Neural cell (in vitro differentiated cells): ENCODE results near the gene TAP1. TPM values are rescaled to one million over a fixed set of nuclear protein-coding genes. Genes with fewer than 3 reads are reported as not detected.

Experiments used
- H2AFZ ChIP-seq: fragments of 200-600, 300-800 bp; sonication (generic), shearing (Covaris generic); 2 replicates; pipeline ENCODE4 v1.6.0; 2014; ENCODE audit warnings: low read depth, mild to moderate bottlenecking, antibody characterized with exemption, low read length, moderate library complexity
- H3F3A ChIP-seq: fragments of 200-600 bp; shearing (Covaris generic); 2 replicates; pipeline ENCODE4 v1.6.1; 2016; ENCODE audit warnings: mild to moderate bottlenecking, moderate library complexity, mixed read lengths, antibody characterized with exemption, low read length; ENCODE audit not compliant: insufficient read depth, poor library complexity, severe bottlenecking
- H3K27ac ChIP-seq: fragments of 200-600, 300-800 bp; sonication (generic), shearing (Covaris generic); 2 replicates; pipeline ENCODE4 v1.5.1; 2014; ENCODE audit warnings: mild to moderate bottlenecking, low read length, moderate library complexity
- H3K27me3 ChIP-seq: fragments of 300-800, 200-600 bp; sonication (generic), shearing (Covaris generic); 2 replicates; pipeline ENCODE4 v1.6.0; 2014; ENCODE audit warnings: mild to moderate bottlenecking, low read depth, low read length, moderate library complexity; ENCODE audit not compliant: insufficient read depth
- H3K36me3 ChIP-seq: fragments of 300-800, 200-600 bp; sonication (generic), shearing (Covaris generic); 2 replicates; pipeline ENCODE4 v1.5.1; 2014; ENCODE audit warnings: mild to moderate bottlenecking, antibody characterized with exemption, low read length, moderate library complexity; ENCODE audit not compliant: insufficient read depth
- H3K4me2 ChIP-seq: fragments of 300-800, 200-600 bp; sonication (generic), shearing (Covaris generic); 2 replicates; pipeline ENCODE4 v1.6.0; 2014; ENCODE audit warnings: mild to moderate bottlenecking, low read length
- H3K4me3 ChIP-seq: fragments of 300-800, 200-600 bp; sonication (generic), shearing (Covaris generic); 2 replicates; pipeline ENCODE4 v1.5.1; 2014; ENCODE audit warnings: mild to moderate bottlenecking, low read length, moderate library complexity
- H3K79me2 ChIP-seq: fragments of 200-600 bp; shearing (Covaris generic); replicated peaks from 2 replicates; pipeline ENCODE4 v1.6.0; 2014; ENCODE audit warnings: mild to moderate bottlenecking, low read length, moderate library complexity; ENCODE audit not compliant: insufficient read depth
- H3K9ac ChIP-seq: fragments of 300-800, 200-600 bp; sonication (generic), shearing (Covaris generic); 2 replicates; pipeline ENCODE4 v1.6.1; 2016; ENCODE audit warnings: mild to moderate bottlenecking, low read length, mixed read lengths
- H3K9me2 ChIP-seq: fragments of 200-600 bp; shearing (Covaris generic); 2 replicates; pipeline ENCODE4 v1.6.1; 2016; ENCODE audit warnings: mild to moderate bottlenecking, low read length, mixed read lengths; ENCODE audit not compliant: insufficient read depth
- H3K9me3 ChIP-seq: fragments of 200-600, 300-800 bp; sonication (generic), shearing (Covaris generic); 2 replicates; pipeline ENCODE4 v1.6.1; 2016; ENCODE audit warnings: mild to moderate bottlenecking, mixed run types, low read length, moderate library complexity, mixed read lengths
- H4K20me1 ChIP-seq: fragments of 200-600 bp; shearing (Covaris generic); 2 replicates; pipeline ENCODE4 v1.6.1; 2016; ENCODE audit warnings: mild to moderate bottlenecking, mixed run types; ENCODE audit not compliant: insufficient read depth
- EP300 ChIP-seq: fragments of 450-650 bp; conservative IDR thresholded peaks from 2 replicates; pipeline ENCODE4 v1.6.1; 2014; ENCODE audit warnings: antibody characterized with exemption, mild to moderate bottlenecking, moderate library complexity; ENCODE audit not compliant: poor library complexity, severe bottlenecking
- EZH2 ChIP-seq: fragments of 200-600, 300-800 bp; shearing (Covaris generic), sonication (generic); IDR thresholded peaks from 2 replicates; pipeline ENCODE4 v1.6.1; 2014; ENCODE audit warnings: antibody characterized with exemption, low read length, borderline replicate concordance, mild to moderate bottlenecking; ENCODE audit not compliant: insufficient read depth, poor library complexity, severe bottlenecking
- MXI1 ChIP-seq: fragments of 450-650 bp; conservative IDR thresholded peaks from 2 replicates; pipeline ENCODE4 v1.6.1; 2014; ENCODE audit warnings: antibody characterized with exemption, mild to moderate bottlenecking; ENCODE audit not compliant: poor library complexity, severe bottlenecking
- POLR2AphosphoS5 ChIP-seq: IDR thresholded peaks from 2 replicates; pipeline ENCODE4 v1.6.1; 2012
- RAD21 ChIP-seq: fragments of 450-650 bp; conservative IDR thresholded peaks from 2 replicates; pipeline ENCODE4 v1.6.1; 2014; ENCODE audit warnings: antibody characterized with exemption, mild to moderate bottlenecking, moderate library complexity
- SMC3 ChIP-seq: fragments of 450-650 bp; conservative IDR thresholded peaks from 2 replicates; pipeline ENCODE4 v1.6.1; 2014; ENCODE audit warnings: antibody characterized with exemption, mild to moderate bottlenecking, moderate library complexity; ENCODE audit not compliant: poor library complexity
- TAF1 ChIP-seq: IDR thresholded peaks from 2 replicates; pipeline ENCODE4 v1.6.1; 2012; ENCODE audit warnings: low read depth
- polyA plus RNA-seq: library from polyadenylated mRNA; depleted of rRNA; stranded (reverse); fragments of >200 nt; gene quantifications from 2 replicates; pipeline ENCODE4 v1.2.3, GENCODE V29; 2014
- TF ChIP-seq, protein P1 (sequence below): fragments of 450-650 bp; IDR thresholded peaks from 2 replicates; pipeline ENCODE4 v1.5.1; 2014; ENCODE audit warnings: antibody characterized with exemption, mild to moderate bottlenecking, moderate library complexity; ENCODE audit not compliant: poor library complexity, severe bottlenecking
- TF ChIP-seq, protein P2 (sequence below): IDR thresholded peaks from 2 replicates; pipeline ENCODE4 v1.6.1; 2012; ENCODE audit warnings: borderline replicate concordance

Gene TAP1
- polyA plus RNA-seq, 1 donor from 2014 or later = not detected

DNA sequence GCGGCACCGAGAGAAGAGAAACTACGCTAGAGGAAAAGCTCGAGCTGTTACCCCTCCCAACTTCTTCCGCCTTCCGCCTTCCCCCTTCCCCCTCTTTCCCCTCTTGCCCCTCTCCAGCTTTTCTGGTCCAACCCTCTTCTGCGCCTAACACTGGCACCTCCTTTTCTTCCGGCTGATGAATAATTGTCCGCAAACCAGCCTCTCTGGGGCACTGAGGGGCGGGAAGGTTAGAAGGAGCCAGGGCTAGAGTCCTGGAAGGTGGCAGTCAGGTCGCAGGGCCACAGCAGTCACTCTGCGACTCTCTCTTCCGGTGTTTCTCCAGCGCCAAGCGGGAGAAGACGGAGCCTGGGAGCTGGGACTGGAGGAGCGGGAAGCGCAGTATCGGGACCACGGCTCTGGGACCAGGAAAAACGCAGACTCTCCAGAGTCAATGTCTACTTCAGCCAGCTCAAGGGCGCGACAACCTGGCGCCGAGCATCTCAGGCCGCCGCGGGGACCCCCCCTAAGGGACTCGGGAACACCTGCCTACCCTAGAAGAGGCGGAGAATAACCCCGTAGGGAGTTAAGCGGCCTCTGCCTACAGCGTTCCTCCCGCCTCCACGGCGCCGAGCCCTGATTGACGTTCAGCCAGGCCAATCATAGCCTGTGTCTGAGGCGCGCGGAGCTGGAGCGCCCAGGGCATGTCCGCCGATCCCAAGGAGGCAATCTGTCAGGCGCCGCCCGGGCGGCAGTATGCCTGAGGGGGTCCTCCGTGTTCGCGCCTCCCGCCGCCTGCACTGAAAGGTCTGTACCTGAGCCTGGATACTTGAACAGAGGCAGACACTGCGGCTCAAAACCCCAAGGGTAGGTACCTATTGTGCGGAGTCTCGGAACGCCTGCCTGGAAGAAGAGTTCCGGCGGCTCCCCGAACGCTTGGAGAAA, 40.8 kb upstream of the TAP1 start:
- Histone ChIP-seq H4K20me1 (no peaks in the 10 kb centered on the region), H3K27me3 (no peaks in the 10 kb centered on the region), H2AFZ (peak overlapping the region; percentile 89), H3F3A (no peaks in the 10 kb centered on the region), H3K27ac (peak overlapping the region; percentile 89), H3K4me2 (peak overlapping the region; percentile 82), H3K9me3 (no peaks in the 10 kb centered on the region), H3K4me3 (peak overlapping the region; percentile 71), H3K36me3 (no peaks in the 10 kb centered on the region), H3K9ac (peak overlapping the region; percentile 84), H3K79me2 (peaks cover 33% of the 10 kb centered on the region), H3K9me2 (no peaks in the 10 kb centered on the region)
- TF ChIP-seq, protein P1, sequence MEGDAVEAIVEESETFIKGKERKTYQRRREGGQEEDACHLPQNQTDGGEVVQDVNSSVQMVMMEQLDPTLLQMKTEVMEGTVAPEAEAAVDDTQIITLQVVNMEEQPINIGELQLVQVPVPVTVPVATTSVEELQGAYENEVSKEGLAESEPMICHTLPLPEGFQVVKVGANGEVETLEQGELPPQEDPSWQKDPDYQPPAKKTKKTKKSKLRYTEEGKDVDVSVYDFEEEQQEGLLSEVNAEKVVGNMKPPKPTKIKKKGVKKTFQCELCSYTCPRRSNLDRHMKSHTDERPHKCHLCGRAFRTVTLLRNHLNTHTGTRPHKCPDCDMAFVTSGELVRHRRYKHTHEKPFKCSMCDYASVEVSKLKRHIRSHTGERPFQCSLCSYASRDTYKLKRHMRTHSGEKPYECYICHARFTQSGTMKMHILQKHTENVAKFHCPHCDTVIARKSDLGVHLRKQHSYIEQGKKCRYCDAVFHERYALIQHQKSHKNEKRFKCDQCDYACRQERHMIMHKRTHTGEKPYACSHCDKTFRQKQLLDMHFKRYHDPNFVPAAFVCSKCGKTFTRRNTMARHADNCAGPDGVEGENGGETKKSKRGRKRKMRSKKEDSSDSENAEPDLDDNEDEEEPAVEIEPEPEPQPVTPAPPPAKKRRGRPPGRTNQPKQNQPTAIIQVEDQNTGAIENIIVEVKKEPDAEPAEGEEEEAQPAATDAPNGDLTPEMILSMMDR = peak; percentile 73
- TF ChIP-seq EP300 (peak; percentile 38), POLR2AphosphoS5 (peak; percentile 68), RAD21 (peak; percentile 42), TAF1 (peak; percentile 89), MXI1 (peak; percentile 75), EZH2 (no peak), SMC3 (no peak)
- TF ChIP-seq, protein P2, sequence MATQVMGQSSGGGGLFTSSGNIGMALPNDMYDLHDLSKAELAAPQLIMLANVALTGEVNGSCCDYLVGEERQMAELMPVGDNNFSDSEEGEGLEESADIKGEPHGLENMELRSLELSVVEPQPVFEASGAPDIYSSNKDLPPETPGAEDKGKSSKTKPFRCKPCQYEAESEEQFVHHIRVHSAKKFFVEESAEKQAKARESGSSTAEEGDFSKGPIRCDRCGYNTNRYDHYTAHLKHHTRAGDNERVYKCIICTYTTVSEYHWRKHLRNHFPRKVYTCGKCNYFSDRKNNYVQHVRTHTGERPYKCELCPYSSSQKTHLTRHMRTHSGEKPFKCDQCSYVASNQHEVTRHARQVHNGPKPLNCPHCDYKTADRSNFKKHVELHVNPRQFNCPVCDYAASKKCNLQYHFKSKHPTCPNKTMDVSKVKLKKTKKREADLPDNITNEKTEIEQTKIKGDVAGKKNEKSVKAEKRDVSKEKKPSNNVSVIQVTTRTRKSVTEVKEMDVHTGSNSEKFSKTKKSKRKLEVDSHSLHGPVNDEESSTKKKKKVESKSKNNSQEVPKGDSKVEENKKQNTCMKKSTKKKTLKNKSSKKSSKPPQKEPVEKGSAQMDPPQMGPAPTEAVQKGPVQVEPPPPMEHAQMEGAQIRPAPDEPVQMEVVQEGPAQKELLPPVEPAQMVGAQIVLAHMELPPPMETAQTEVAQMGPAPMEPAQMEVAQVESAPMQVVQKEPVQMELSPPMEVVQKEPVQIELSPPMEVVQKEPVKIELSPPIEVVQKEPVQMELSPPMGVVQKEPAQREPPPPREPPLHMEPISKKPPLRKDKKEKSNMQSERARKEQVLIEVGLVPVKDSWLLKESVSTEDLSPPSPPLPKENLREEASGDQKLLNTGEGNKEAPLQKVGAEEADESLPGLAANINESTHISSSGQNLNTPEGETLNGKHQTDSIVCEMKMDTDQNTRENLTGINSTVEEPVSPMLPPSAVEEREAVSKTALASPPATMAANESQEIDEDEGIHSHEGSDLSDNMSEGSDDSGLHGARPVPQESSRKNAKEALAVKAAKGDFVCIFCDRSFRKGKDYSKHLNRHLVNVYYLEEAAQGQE = peak; percentile 67

DNA sequence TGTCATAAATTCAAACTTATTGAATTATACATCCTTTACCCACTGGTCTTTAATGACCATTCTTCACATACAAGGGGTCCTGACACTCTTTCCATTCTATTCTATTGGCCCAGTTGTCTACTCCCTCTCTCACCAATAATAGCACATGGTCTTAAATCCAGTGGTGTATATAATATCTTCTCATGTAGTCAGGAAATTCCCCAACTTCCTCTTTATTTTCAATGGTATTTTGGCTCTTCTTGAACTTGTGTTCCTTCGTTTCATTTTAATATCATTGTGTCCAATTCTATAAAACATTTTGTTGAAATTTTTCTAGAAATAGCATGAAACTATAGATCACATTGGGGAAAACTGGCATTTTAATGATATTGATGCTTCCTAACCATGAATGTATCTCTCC, 37.3 kb upstream of the TAP1 start:
- no peaks in the 10 kb centered on the region for H3K27me3 ChIP-seq
- no peaks in the 10 kb centered on the region for H4K20me1 ChIP-seq
- no peaks in the 10 kb centered on the region for H3F3A ChIP-seq
- no peaks in the 10 kb centered on the region for H3K9me3 ChIP-seq
- H3K79me2 ChIP-seq = peaks cover 7% of the 10 kb centered on the region
- no peak overlapping the region for H3K9ac ChIP-seq
- H2AFZ ChIP-seq = no peak overlapping the region
- no peak overlapping the region for H3K4me2 ChIP-seq
- H3K27ac ChIP-seq = no peak overlapping the region
- TF ChIP-seq, protein P2 = no peak
- TF ChIP-seq, protein P1 = no peak
- H3K9me2 ChIP-seq = no peaks in the 10 kb centered on the region
- H3K4me3 ChIP-seq = no peak overlapping the region
- no peaks in the 10 kb centered on the region for H3K36me3 ChIP-seq
